Gastrocnemius medialis (tissue), 4 donors: ENCODE data around the gene TCEA2.

Source experiments
- POLR2A ChIP-seq, 2 donors: fragments of 450-650 bp; IDR thresholded peaks; one replicate each; pipeline ENCODE4 v1.6.1; 2017; ENCODE audit warnings: antibody characterized with exemption in 2 of 2, mild to moderate bottlenecking in 2 of 2, moderate library complexity in 2 of 2
- TF ChIP-seq, protein P1 (sequence below), 5 experiments: fragments of 450-650 bp in 3 of 5; fragments of 200-600 bp in 2 of 5; sonication (generic) in 2 of 5; IDR thresholded peaks in 4 of 5; conservative IDR thresholded peaks in 1 of 5; 1 replicate in 4 of 5; 2 replicates in 1 of 5; pipeline ENCODE4 v1.5.1; 2016 to 2019; ENCODE audit warnings: antibody characterized with exemption in 5 of 5, mild to moderate bottlenecking in 3 of 5, moderate library complexity in 3 of 5

DNA sequence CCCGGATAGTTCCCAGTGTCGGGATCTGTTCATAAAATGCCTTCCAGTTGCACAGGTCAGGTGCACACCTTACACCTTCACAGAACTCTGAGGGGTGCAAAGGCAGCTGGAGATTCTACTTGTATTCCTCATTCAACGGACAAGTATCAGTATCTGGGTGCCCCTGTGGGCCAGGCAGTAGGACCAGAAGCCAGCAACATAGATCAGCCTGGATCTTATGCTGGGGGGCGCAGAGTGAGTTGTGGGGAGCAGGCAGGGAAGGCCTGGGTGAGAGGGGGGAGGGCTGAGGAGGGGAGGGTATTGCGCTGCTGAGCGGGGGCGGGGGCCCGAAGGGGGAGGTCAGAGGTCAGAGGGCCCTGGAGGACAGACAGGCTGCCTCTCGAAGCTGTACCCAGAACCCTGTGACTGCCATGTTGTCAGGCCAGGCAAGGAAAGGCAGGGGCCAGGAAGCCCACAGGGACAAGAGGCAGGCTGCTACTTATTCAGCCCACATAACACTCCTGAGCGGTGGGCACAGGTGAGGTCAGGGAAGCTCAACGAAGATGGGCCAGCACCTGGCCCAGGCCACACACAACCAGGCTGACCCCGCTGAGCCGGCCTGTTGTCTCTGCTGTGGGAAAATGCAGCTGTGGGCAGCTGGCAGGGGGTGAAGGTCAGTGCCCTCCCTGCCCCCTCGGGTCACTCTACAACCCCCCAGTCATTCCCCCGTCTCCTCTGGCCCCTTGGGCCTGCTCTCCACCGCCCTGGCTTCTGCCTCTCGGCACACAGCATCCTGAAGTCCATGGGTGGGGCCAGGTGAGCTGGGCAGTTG, 18.0 kb downstream of the TCEA2 start:
- TF ChIP-seq, protein P1, sequence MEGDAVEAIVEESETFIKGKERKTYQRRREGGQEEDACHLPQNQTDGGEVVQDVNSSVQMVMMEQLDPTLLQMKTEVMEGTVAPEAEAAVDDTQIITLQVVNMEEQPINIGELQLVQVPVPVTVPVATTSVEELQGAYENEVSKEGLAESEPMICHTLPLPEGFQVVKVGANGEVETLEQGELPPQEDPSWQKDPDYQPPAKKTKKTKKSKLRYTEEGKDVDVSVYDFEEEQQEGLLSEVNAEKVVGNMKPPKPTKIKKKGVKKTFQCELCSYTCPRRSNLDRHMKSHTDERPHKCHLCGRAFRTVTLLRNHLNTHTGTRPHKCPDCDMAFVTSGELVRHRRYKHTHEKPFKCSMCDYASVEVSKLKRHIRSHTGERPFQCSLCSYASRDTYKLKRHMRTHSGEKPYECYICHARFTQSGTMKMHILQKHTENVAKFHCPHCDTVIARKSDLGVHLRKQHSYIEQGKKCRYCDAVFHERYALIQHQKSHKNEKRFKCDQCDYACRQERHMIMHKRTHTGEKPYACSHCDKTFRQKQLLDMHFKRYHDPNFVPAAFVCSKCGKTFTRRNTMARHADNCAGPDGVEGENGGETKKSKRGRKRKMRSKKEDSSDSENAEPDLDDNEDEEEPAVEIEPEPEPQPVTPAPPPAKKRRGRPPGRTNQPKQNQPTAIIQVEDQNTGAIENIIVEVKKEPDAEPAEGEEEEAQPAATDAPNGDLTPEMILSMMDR (IDR thresholded peaks at IDR 0.05 in 4 of 5, conservative IDR thresholded peaks at IDR 0.05 in 1 of 5), result no peak
- no peak for TF ChIP-seq POLR2A (IDR thresholded peaks at IDR 0.05)
